Endometrial microvascular endothelial cells (primary cell): Measurements from ENCODE around the gene PPP1R3G. TPM values are rescaled to one million over a fixed set of nuclear protein-coding genes. Genes with fewer than 3 reads are reported as not detected.

Source experiments
- in situ Hi-C: cut with HindIII; loops from 2 replicates; pipeline ENCODE4 v1.10.0; 2017; ENCODE audit warnings: low sequenced_read_pairs, low pct_unique_long_range_greater_than_20kb; ENCODE audit errors: inconsistent ontology term
- total RNA-seq: library from RNA; depleted of rRNA; stranded (reverse); fragments of >200 nt; gene quantifications from one replicate; pipeline ENCODE4 v1.2.3, GENCODE V29; 2015; ENCODE audit errors: inconsistent ontology term

Gene PPP1R3G
- total RNA-seq, 1 donor from 2014 or later = 0.84 TPM

DNA sequence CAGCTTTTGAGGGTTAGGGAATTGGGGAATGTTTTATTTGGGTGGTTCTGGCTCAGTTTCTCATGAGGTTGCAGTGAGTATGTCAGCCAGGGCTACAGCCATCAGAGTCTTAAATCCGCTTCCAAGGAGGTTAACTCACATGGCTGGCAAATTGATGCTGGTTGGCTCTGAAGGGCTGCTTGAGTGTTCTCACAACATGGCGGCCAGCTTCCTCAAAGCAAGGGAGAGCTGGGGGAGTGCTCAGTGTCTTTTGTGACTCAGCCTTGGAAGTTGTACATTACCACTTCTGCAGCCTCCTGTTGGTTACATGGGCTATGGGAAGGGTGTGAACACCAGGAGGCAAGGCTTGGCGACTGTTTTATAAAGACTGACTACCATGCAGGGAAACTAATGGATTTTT lies 17.8 kb upstream of the PPP1R3G start:
- in situ Hi-C loops = no loop called here

DNA sequence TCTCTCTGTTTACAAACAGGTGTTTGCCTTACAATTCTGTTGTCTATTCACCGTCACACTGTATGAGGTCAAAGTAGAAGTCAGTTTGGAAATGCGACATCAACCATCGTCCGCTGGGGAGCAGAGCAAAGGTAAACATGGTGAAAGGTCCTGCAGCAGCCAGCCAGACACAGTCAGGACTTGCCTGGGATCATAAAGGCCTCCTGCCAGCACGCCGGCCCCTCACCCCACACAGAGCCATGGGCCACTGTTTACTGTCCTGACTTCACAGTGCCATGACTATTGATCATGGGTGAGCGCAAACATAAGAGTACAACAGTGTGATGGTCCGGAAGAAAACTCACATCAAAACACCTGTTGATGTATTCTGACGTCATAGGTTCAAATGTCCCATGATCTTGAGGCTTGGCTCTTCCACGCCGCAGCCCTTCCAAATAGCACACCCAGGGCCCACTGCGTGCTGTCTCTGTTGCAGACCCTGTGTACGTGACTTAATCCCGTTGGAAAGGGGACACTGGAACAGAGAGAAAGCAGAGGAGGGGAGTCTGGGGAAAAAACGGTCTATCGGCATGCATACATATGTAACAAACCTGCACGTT lies 16.9 kb upstream of the PPP1R3G start:
- in situ Hi-C loops = no loop called here

DNA sequence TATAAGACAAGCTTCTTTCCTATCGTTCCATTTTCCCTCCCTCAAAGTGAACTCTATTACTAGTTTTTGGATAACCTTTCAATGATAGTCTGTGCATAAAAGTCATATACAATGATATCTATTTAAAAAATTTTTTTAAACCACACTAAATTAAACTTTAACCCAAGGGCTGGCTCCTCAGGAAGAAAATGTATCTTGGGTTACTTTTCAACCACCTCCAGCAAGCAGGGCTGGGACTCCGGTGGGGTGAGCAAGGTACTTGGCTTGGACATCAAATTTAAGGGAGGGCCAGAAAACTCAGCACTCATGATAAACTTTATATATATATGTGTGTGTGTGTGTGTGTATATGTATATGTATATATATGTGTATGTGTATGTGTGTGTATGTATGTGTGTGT lies 13.9 kb upstream of the PPP1R3G start:
- in situ Hi-C loops = no loop called here

DNA sequence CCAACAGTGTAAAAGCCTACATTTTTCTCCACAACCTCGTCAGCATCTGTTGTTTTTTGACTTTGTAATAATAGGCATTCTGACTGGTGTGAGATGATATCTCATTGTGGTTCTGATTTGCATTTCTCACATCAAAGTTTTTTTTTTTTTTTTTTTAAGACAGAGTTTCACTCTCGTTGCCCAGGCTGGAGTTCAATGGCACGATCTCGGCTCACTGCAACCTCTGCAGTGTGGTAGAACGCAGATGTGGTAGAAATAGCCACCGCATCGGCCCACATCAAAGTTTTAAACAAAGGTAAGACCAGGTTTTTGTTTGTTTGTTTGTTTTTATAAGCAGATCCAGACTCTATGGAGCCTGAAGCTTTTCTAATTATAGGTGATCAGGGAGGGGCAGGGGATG lies 12.7 kb upstream of the PPP1R3G start:
- in situ Hi-C loops = no loop called here

DNA sequence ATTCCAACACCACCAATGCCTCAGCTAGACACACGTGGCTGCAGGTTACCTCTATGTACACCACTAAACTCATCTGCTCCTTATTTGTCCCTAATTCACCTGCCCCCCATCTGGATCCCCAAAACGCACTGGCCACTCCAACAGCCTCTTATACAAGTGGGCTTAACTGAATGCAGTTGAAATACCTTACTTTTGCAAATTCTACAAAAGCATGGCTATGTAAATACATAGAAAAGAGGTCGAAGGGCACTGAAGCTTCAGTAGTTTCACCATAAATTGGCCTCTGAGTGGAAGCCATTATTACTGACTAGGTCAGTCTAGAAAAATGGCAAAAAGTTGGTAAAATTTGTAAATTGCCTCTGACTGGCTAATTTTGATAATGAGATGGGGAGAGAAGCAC lies 11.1 kb upstream of the PPP1R3G start:
- in situ Hi-C loops = no loop called here

DNA sequence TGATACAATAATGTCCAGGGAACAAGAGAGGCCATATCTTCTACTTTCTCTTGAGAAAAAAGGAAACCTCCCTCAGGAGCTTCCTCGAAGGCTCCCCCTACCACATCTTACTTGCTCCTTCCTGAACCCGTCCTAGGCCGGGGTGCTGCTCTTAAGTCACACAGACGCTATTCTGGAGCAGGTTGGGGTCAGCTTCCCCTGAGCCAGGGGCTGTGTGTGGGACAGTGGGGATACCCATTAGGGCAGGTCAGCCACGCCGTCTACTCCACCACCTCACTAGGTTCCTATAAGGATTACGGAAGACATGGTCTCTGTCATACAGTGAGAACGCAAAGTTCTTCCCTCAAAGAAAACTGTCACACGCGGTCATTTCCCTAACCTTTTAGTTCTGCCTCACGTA lies 8.2 kb upstream of the PPP1R3G start:
- in situ Hi-C loops = no loop called here

DNA sequence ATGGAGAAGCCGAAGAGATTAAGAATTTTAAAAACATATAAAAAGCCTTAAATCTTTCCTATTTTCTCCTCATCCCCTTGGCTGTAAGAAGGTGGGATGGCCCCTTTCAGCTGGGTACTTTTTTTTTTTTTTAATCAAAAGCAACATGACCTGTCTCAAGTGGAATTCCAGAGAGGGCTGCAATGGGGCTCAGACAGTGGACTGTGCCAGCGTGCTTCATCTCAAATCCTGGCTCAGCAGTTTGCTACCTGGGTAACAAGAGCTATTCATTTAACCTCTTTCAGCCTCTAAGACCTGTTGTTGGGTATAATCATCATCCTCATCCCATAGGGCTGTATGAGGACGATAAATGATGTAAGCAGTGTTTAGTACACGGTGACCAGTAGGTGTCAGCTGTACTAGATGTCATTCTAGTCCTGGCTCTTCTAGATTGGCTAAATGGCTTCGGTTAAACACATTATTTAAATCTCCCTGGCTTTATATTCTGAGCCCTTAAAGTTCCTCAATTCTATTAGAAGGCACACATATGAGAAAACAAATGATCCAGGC lies 6.9 kb upstream of the PPP1R3G start:
- in situ Hi-C loops = no loop called here

DNA sequence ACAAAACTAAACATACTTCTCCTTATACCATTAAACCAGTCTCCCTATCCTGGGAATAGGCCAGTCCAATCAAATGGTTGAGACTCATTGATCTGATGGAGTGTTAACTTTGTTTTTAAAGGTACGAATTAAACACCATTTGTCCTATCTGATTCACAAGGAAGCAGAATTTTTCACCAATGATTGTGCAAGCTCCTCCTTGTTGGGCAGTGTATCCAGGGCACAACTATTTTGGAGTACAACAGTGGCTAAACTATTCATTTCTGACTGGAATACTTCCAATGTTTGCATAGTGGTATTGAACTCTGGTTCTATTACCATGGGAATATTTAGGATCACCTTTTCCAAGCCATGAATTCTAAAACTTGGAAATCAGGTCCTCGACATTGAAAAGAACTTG lies 5.4 kb upstream of the PPP1R3G start:
- in situ Hi-C loops = no loop called here

DNA sequence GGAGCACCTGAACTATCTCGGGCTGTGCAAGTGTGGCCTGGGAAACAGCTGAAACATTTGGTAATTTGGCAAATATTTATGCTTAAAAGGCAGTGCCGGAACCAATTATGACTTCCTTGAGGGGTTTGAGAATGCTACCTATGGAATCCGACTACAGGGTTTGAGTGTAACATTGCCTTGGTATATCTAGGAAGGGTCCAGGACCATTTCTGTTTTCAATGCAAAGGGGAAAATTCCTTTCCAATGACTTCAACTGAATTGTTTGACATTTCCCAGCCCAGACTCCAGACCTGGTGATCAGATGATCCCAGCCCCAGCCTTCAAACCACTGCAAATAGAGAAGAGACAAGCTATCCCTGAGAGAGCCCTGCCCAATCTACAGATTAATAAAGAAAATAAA lies 4.6 kb upstream of the PPP1R3G start:
- in situ Hi-C loops = no loop called here

DNA sequence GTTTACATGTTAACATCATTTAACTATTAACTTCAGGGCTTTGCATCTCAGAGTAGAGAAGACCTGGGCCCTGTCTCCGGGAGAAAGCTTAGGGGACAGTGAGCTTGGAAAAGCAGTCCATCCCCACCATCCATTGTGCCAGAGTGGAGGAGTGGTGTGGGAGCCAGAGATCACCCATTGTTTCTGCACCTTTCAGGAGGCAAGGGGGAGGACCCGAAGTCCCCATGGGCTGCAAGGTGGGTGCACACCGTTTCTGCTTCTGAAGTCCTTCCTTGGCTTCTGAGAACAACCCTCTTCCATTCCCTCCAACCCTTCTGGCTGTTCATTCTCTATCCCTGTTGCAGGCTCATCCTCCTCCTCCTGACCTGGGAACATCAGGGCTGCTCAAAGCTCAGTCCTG lies 4.0 kb upstream of the PPP1R3G start:
- in situ Hi-C loops = no loop called here

DNA sequence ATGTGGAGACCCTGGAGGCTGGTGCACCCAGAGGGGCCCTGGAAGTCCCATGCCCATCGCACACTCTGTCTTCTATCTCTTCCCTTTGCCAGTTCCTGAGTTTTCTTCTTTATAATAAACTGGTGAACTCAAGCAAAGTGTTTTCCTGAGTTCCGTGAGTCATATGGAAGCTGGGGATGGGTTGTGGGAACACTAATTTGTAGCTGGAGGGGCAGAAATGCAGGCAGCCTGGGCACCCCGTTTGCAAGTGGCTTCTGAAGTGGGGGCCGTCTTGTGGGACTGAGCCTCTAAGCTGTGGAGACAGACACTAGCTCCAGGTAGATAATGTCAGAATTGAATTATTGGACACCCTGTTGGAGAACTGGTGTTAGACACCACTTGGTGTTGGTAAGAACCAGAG lies 3.2 kb upstream of the PPP1R3G start:
- in situ Hi-C loops = no loop called here

DNA sequence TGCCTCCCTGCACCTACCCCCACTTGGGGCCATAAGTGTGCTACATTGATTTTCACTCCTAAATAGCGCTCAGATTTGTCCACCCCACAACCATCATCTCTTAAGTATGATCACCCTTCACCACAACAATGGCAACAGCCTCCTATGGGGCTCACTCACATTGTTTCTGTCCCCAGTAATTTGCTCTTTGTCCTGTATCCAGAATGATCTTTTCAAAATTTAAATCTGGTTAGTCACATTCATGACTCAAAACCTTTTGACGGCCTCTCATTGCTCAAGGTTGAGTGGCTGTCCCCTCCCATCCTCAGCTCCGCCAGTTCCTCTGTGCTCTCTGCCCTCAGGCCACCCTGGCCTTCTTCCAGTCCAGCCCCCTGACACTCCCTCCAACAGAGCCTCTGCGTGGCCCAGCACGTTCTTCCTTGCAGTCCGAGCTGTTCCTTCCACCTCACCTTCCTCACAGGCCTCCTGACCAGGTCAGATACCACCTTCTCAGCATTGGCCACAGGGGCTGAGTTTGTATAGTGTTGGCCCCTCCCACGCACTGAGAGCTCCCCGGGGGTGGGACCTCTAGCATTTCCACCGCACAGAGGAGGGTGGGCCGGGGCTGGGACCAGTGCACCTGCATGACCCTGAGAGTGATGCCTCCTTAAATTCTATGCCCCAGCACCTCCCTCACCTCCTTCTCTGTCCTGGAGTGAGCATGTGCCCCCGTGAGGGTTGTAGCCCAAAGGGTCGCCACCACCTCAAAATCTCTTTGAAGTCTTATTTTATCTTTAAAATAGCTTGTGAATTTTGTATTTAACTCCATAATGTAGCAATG lies 2.4 kb upstream of the PPP1R3G start:
- in situ Hi-C loops = no loop called here

DNA sequence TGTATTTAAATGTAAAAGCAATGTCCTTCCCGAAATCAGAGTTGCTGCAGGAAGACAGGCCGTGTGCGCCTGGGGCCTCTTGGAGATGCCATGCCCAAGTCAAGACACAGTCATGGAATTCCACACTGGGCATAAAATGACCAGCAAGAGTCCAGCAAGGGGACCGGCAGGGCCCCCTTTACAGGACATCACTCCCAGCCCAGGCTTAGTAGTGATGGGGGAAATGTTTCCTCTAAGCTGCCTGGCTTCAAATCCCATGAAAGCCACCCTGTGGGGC lies 1.9 kb upstream of the PPP1R3G start:
- in situ Hi-C loops = no loop called here

DNA sequence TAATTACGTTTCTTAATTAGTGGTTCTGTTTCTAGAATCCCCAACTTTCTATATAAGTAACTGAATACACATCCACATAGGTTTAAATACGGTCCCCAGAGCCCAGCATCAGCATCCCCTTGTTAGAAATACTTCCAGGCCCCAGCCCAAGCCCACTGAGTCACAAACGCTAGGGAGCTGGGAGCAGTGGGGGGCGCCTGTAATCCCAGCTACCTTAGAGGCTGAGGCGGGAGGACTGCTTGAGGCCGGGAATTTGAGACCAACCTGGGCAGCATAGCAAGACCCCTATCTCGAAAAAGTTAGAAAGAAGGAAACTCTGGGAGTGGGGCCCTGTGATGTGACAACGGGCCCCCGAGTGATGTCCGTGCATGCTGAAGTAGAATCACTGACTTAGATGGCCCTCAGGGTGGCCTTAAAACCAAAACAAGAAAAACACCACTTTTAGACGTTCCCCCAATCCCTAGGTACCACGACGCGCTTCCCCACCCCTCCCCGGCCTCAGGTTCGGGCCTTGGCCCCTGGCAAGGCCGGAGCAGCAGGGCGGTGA lies 1.3 kb upstream of the PPP1R3G start:
- in situ Hi-C loops = no loop called here

DNA sequence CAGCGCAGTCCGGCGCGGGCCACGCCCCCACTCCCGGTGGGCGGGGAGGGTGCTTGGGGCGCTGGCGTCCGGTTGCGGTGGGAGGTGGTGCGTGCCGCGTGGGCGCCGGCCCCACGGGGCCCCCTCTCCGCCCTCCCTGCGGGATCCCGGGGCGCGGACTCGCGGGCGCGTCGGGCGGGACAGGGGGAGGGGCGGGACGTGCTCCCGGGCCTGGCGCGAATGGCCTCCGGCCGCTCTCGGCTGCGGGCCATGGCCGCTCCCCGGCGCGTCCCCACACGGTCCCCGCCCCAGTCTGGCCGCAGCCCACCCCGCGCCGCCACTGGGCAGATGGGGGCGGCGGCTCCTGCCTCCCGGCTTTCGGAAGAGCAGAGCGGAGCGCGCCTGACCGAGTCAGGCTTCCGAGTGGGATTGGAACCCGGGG lies 771 bp upstream of the PPP1R3G start:
- in situ Hi-C loops = no loop called here

DNA sequence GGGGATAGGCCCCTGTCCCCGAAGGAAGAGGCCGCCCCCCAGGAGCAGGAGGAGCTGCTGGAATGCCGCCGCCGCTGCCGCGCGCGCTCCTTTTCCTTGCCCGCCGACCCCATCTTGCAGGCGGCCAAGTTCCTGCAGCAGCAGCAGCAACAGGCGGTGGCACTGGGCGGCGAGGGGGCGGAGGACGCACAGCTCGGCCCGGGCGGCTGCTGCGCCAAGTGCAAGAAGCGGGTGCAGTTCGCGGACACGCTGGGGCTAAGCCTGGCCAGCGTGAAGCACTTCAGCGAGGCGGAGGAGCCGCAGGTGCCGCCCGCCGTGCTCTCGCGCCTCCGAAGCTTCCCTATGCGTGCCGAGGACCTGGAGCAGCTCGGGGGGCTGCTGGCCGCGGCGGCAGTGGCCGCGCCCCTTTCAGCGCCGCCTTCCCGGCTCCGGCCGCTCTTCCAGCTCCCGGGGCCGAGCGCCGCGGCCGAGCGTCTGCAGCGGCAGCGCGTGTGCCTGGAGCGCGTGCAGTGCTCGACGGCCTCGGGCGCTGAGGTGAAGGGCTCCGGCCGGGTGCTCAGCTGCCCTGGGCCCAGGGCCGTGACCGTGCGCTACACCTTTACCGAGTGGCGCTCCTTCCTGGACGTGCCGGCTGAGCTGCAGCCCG lies 630 bp downstream of the PPP1R3G start:
- in situ Hi-C loops = no loop called here

DNA sequence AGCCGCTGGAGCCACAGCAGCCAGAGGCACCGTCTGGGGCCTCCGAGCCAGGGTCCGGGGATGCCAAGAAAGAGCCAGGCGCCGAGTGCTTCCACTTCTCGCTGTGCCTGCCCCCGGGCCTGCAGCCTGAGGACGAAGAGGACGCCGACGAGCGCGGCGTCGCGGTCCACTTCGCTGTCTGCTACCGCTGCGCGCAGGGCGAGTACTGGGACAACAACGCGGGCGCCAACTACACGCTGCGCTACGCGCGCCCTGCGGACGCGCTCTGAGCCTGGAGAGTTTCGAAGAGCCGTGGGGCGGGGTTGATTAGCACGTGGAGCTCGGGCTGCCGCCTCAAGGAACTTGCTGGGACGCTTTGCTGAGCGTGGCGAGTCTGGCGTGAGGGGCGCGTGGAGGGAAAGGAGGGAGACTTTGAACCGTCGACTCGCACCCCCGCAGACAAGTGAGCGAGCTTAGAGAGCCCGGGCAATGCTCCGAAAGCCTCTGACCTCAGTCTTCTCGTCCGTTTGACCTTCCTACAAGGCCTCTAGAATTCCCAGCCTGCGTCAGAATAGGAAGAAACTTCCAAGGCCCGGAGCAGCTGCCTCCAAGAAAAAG lies 1.3 kb downstream of the PPP1R3G start:
- in situ Hi-C loops = no loop called here

DNA sequence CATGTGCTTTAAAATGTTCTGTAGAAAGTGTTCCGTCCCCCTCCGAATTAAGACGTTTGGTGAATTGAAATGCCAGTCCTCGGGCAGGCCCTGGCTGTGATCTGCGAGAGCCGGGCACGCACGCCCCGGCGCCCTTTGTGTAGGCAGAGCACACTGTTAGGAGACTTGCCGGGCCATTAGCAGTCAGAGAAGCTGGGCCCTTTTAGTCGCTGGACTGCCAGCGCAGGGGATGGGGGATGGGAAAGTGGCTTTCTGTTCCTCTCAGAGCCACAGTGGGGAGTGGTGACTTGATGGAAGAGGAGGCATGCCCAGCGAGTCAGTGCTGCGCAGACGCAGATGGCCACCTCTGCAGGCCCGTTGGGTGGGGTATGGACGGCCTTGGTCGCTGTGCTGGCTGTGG lies 2.2 kb downstream of the PPP1R3G start:
- in situ Hi-C loops = no loop called here

DNA sequence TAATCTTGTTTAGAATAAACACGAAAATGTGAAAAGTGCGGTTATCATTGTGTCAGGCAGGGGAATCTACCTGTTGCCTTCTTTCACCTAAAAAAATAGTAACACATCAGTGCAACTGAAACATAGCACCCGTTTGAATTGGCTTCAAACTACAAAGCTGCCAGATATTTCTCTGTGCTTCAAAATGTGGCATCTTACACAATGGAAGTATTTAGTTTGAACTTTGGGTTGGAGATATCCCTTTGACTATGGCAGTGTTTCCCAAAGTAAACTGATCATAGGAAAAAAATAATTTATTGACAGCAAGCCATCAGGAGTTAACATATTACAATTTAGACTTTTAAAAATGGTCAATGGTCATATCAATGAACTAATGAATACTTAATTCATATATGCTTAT lies 3.6 kb downstream of the PPP1R3G start:
- in situ Hi-C loops = no loop called here
